LNCAP (cell line): Measurements from ENCODE around the gene INTU.

Source experiments
- CTCF ChIP-seq: fragments of 450-650 bp; IDR thresholded peaks from 2 replicates; pipeline ENCODE4 v1.5.1; 2017; ENCODE audit warnings: mild to moderate bottlenecking

The INTU gene

GRCh38 chr4:127734976-127735375 is 102.2 kb downstream of the INTU start:
- TF ChIP-seq CTCF: no peak

GRCh38 chr4:127737295-127737694 is 104.5 kb downstream of the INTU start:
- no peak for TF ChIP-seq CTCF

- no peak for TF ChIP-seq CTCF
Observed at GRCh38 chr4:127741247-127741646, 108.5 kb downstream of the INTU start.

- no peak for TF ChIP-seq CTCF
Observed at GRCh38 chr4:127747883-127748282, 115.1 kb downstream of the INTU start.

- TF ChIP-seq CTCF: no peak
Observed at GRCh38 chr4:127748957-127749356, 116.2 kb downstream of the INTU start.

GRCh38 chr4:127756906-127757305 is 124.1 kb downstream of the INTU start:
- no peak for TF ChIP-seq CTCF

GRCh38 chr4:127759228-127759820 is 126.6 kb downstream of the INTU start:
- no peak for TF ChIP-seq CTCF

GRCh38 chr4:127759893-127760292 is 127.1 kb downstream of the INTU start:
- TF ChIP-seq CTCF: no peak
